DLD1 (cell line): ENCODE measurements around the gene NECTIN4.
"Not testable (repeated sequence)": the region's sequence is repeated elsewhere in the genome, so short reads cannot be mapped to it uniquely, and the experiment has no call there.

Experiments
- in situ Hi-C: cut with HindIII; loops from 2 replicates; pipeline ENCODE4 v1.10.0; 2017; ENCODE audit warnings: low sequenced_read_pairs

The NECTIN4 gene

DNA sequence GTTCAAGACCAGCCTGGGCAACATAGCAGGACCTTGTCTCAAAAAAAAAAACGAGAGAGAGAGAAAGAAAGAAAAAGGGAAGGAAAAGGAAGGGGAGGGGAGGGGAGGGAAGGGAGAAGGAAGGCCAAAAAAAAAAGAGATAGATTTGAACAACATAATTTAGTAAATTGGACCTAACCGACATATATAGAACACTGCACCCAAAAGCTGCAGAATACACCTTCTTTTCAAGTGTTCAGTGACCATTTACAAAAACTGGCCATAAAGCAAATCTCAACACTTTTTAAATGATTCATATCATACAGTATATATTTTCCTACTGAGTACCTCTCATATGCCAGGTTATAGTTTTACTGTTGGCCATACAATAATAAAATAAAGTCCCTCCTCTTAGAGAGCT lies 57.5 kb downstream of the NECTIN4 start:
- in situ Hi-C loops: no loop called here

DNA sequence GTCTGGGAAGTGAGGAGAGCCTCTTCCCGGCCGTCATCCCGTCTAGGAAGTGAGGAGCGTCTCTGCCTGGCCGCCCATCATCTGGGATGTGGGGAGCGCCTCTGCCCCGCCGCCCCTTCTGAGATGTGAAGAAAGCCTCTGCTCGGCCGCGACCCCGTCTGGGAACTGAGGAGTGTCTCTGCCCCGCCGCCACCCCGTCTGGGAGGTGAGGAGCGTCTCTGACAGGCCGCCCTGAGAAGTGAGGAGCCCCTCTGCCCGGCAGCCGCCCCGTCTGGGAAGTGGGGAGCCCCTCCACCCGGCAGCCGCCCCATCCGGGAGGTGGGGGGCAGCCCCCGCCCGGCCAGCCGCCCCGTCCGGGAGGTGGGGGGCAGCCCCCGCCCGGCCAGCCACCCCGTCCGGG lies 59.9 kb downstream of the NECTIN4 start:
- in situ Hi-C loops: not testable (repeated sequence)

DNA sequence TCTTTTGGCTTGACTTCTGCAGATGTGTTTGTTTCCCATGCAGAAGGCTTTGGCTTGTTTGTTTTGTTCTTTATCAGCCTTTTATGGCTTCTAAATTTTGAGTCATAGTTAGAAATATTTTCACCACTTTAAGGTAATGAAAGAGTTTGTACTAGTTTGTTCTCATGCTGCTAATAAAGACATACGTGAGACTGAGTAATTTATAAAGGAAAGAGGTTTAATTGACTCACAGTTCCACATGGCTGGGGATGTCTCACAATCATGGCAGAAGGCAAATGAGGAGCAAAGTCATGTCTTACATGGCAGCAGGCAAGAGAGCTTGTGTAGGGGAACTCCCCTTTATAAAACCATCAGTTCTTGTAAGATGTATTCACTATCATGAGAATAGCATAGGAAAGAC lies 62.4 kb downstream of the NECTIN4 start:
- in situ Hi-C loops: not testable (repeated sequence)

GRCh38 chr1:161022432-161022831 lies 66.9 kb downstream of the NECTIN4 start:
- in situ Hi-C loops: not testable (repeated sequence)

- in situ Hi-C loops: no loop called here
Measured at GRCh38 chr1:161021970-161022353, 67.4 kb downstream of the NECTIN4 start.

- in situ Hi-C loops: no loop called here
Measured at GRCh38 chr1:161021165-161021969, 68.0 kb downstream of the NECTIN4 start.
